HEK293T (cell line): ENCODE measurements around the gene ABCA3.

Experiments used
- CTCF ChIA-PET: fragments of 350-600 bp; formaldehyde crosslinking; extraction: SDS; loops from one replicate; lab custom pipeline; 2021; ENCODE audit warnings: antibody characterized with exemption, inconsistent platforms; lab: Yijun Ruan, JAX
- POLR2A ChIA-PET: fragments of 350-600 bp; formaldehyde crosslinking; extraction: SDS; loops from one replicate; lab custom pipeline; 2020; ENCODE audit warnings: antibody characterized with exemption, inconsistent platforms; lab: Yijun Ruan, JAX
- DNase-seq: peaks from one replicate; pipeline ENCODE4 v3.0.0; 2012; ENCODE audit warnings: mixed read lengths; ENCODE audit errors: extremely low spot score
- ARNT ChIP-seq: fragments of 450-650 bp; IDR thresholded peaks from 2 replicates; pipeline ENCODE4 v1.6.1; 2017; ENCODE audit warnings: mild to moderate bottlenecking
- BHLHE40 ChIP-seq: fragments of 450-650 bp; IDR thresholded peaks from 2 replicates; pipeline ENCODE4 v1.6.1; 2016; ENCODE audit warnings: mild to moderate bottlenecking, moderate library complexity, borderline replicate concordance
- CTBP1 ChIP-seq: fragments of 450-650 bp; IDR thresholded peaks from 2 replicates; pipeline ENCODE4 v1.6.1; 2016; ENCODE audit warnings: borderline replicate concordance
- ELF4 ChIP-seq: fragments of 450-650 bp; IDR thresholded peaks from 2 replicates; pipeline ENCODE4 v1.6.1; 2017; ENCODE audit warnings: antibody characterized with exemption
- FOXA1 ChIP-seq: fragments of 450-650 bp; IDR thresholded peaks from 2 replicates; pipeline ENCODE4 v1.6.1; 2016; ENCODE audit warnings: mild to moderate bottlenecking
- FOXK2 ChIP-seq: fragments of 450-650 bp; IDR thresholded peaks from 2 replicates; pipeline ENCODE4 v1.6.1; 2016; ENCODE audit warnings: mild to moderate bottlenecking
- FOXM1 ChIP-seq: fragments of 450-650 bp; IDR thresholded peaks from 2 replicates; pipeline ENCODE4 v1.6.1; 2017; ENCODE audit warnings: mild to moderate bottlenecking, borderline replicate concordance
- HDGF ChIP-seq: fragments of 450-650 bp; IDR thresholded peaks from 2 replicates; pipeline ENCODE4 v1.6.1; 2017; ENCODE audit warnings: antibody characterized with exemption, borderline replicate concordance
- L3MBTL2 ChIP-seq: fragments of 450-650 bp; conservative IDR thresholded peaks from 2 replicates; pipeline ENCODE4 v1.6.1; 2016; ENCODE audit warnings: mild to moderate bottlenecking
- LEF1 ChIP-seq: fragments of 450-650 bp; IDR thresholded peaks from 2 replicates; pipeline ENCODE4 v1.6.1; 2017; ENCODE audit warnings: mild to moderate bottlenecking, borderline replicate concordance
- NFRKB ChIP-seq: fragments of 450-650 bp; IDR thresholded peaks from 2 replicates; pipeline ENCODE4 v1.6.1; 2016; ENCODE audit warnings: mild to moderate bottlenecking, moderate library complexity
- SP1 ChIP-seq: fragments of 450-650 bp; IDR thresholded peaks from 2 replicates; pipeline ENCODE4 v1.6.1; 2017
- SUZ12 ChIP-seq: fragments of 450-650 bp; IDR thresholded peaks from 2 replicates; pipeline ENCODE4 v1.6.1; 2016; ENCODE audit warnings: mild to moderate bottlenecking
- TARDBP ChIP-seq: fragments of 450-650 bp; IDR thresholded peaks from 2 replicates; pipeline ENCODE4 v1.6.1; 2016
- ZNF384 ChIP-seq: fragments of 450-650 bp; IDR thresholded peaks from 2 replicates; pipeline ENCODE4 v1.6.1; 2016
- TF ChIP-seq, protein P1 (sequence below): fragments of 450-650 bp; IDR thresholded peaks from 2 replicates; pipeline ENCODE4 v1.6.1; 2016

The ABCA3 gene

DNA sequence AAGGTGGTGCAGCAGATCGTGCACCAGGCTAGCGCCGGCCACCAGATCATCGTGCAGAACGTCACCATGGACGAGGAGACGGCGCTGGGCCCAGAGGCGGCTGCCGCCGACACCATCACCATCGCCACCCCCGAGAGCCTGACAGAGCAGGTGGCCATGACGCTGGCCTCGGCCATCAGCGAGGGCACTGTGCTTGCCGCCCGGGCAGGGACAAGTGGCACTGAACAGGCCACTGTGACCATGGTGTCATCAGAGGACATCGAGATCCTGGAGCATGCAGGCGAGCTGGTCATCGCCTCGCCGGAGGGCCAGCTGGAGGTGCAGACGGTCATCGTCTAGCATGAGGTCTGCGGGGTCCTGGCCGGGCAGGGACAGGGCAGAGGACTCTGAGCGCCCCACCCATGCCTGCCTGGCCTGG is 105.3 kb downstream of the ABCA3 start:
- POLR2A ChIA-PET: no interaction called here
- CTCF ChIA-PET: no interaction called here
- no peak for DNase-seq
- TF ChIP-seq SUZ12 (no peak), ZNF384 (no peak), SP1 (no peak), FOXK2 (no peak), HDGF (no peak), FOXA1 (no peak), ARNT (no peak), TARDBP (no peak), FOXM1 (no peak), CTBP1 (no peak), LEF1 (no peak), BHLHE40 (no peak)
- TF ChIP-seq, protein P1, sequence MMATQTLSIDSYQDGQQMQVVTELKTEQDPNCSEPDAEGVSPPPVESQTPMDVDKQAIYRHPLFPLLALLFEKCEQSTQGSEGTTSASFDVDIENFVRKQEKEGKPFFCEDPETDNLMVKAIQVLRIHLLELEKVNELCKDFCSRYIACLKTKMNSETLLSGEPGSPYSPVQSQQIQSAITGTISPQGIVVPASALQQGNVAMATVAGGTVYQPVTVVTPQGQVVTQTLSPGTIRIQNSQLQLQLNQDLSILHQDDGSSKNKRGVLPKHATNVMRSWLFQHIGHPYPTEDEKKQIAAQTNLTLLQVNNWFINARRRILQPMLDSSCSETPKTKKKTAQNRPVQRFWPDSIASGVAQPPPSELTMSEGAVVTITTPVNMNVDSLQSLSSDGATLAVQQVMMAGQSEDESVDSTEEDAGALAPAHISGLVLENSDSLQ: no peak

DNA sequence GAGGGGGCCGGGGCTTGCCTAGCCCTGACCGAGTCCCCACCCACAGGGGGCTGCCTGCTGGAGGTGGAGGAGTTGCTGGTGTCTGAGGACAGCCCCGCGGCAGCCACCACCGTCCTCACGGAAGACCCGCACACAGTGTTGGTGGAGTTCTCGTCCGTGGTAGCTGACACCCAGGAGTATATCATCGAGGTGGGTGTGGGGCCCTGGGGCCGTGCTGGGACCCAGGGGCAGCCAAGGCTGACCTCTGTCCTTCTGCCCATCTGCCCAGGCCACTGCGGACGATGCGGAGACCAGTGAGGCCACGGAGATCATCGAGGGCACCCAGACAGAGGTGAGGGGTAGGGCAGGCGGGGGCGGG is 105.7 kb downstream of the ABCA3 start:
- no peak for DNase-seq
- POLR2A ChIA-PET: no interaction called here
- TF ChIP-seq HDGF (no peak), TARDBP (no peak), FOXA1 (no peak), FOXM1 (no peak), ARNT (no peak), ZNF384 (no peak), FOXK2 (no peak), BHLHE40 (no peak), ELF4 (no peak), CTBP1 (no peak)
- CTCF ChIA-PET: no interaction called here

DNA sequence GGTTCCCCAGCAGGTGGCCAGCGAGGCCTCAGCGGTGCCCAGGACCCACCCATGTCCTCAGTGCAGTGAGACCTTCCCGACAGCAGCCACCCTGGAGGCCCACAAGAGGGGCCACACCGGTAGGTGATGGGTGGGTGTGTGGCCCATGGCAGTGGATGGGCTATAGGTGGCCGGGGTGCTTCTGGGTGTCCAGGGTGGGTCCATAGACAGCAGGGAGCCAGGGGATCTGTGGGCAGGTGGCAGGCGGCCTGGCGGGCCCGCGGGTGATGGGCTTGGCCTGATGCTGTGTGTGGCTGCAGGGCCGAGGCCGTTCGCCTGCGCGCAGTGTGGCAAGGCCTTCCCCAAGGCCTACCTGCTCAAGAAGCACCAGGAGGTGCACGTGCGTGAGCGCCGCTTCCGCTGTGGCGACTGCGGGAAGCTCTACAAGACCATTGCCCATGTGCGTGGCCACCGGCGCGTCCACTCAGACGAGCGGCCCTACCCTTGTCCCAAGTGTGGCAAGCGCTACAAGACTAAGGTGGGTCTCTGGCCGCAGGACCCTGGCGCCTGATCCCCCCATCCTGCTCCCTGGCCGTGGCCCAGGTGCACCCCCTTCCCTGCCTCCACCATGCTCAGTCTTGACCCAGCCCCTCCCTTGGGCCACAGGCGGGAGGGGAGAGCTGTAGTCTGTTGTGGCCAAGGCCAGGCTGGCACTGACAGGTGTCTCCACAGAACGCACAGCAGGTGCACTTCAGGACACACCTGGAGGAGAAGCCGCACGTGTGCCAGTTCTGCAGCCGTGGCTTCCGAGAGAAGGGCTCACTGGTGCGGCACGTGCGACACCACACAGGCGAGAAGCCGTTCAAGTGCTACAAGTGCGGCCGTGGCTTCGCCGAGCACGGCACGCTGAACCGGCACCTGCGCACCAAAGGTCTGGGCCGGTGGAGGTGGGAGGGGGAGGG is 106.4 kb downstream of the ABCA3 start:
- CTCF ChIA-PET: no interaction called here
- POLR2A ChIA-PET: no interaction called here
- DNase-seq: no peak
- TF ChIP-seq FOXK2: no peak
- TF ChIP-seq LEF1: no peak
- no peak for TF ChIP-seq L3MBTL2
- TF ChIP-seq CTBP1: no peak
- TF ChIP-seq TARDBP: no peak
- TF ChIP-seq HDGF: no peak
- TF ChIP-seq FOXA1: no peak
- no peak for TF ChIP-seq NFRKB
- TF ChIP-seq, protein P1: no peak
- no peak for TF ChIP-seq FOXM1
- TF ChIP-seq SP1: no peak
- no peak for TF ChIP-seq ZNF384
- no peak for TF ChIP-seq ARNT
- TF ChIP-seq SUZ12: no peak
- no peak for TF ChIP-seq BHLHE40
- TF ChIP-seq ELF4: no peak

DNA sequence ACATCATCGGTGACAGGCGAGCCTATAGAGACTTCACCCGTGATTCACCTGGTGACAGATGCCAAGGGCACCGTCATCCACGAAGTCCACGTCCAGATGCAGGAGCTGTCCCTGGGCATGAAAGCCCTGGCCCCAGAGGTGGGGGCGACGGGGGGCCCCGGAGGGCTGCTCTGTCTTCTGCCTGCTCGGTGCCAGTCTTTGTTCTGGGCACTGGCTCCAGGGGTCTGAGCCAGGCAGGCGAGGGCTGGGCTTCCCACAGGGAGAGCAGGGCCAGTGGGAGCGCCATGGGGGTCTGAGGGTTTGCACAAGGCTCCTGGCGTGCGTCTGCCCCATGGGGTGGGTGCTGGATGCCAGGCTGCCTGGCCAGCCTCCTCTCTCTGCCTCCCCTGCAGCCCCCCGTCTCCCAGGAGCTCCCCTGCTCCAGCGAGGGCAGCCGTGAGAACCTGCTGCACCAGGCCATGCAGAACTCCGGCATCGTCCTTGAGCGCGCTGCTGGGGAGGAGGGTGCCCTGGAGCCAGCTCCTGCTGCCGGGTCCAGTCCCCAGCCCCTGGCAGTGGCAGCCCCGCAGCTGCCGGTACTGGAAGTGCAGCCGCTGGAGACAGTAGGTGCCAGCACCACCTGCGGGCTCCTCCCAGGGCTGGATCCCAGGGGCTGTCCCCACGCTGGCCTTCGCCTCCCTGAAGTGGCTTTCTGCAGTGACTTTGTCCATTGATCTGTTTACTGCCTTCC is 107.3 kb downstream of the ABCA3 start:
- DNase-seq: no peak
- CTCF ChIA-PET: no interaction called here
- POLR2A ChIA-PET: no interaction called here
- TF ChIP-seq TARDBP (no peak), BHLHE40 (no peak), ELF4 (no peak), SUZ12 (no peak), FOXK2 (no peak), FOXM1 (no peak), ZNF384 (no peak), FOXA1 (no peak), HDGF (no peak), SP1 (no peak), NFRKB (no peak), ARNT (no peak), LEF1 (no peak), CTBP1 (no peak), L3MBTL2 (no peak)
- TF ChIP-seq, protein P1: no peak

DNA sequence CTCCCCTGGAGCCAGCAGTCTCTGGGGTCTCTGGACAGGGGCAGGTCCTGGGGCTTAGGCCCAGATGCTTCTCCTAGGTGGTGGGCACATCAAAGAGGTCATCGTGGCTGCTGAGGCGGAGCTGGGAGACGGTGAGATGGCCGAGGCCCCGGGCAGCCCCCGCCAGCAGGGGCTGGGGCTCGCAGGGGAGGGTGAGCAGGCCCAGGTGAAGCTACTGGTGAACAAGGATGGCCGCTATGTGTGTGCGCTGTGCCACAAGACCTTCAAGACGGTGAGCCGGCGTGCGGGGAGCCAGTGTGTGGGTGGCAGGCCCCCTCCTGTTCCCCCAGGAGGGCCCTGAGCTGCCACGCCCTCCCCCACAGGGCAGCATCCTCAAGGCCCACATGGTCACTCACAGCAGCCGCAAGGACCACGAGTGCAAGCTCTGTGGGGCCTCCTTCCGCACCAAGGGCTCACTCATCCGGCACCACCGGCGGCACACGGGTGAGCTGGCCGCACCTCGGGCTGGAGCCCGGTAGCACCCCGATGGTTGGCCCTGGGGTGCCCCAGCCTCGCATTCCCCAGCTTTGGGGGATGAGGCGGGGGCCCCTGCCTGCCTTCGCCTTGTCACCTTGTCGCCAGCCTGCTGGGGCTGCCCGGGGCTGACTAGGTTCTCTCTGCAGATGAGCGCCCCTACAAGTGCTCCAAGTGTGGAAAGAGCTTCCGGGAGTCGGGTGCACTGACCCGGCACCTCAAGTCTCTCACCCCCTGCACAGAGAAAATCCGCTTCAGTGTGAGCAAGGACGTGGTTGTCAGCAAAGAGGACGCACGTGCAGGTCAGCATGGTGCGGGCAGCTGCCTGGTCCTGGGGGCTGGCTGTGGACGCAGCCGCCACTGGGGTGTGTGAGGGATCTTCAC is 108.2 kb downstream of the ABCA3 start:
- no peak for DNase-seq
- CTCF ChIA-PET: no interaction called here
- POLR2A ChIA-PET: interaction anchor here (1.4 kb wide), 1 partner anchor 267 kb away, joined by 3 read pairs; the partner anchor contains the start of gene RPS2
- TF ChIP-seq ELF4 (no peak), NFRKB (no peak), ARNT (no peak), BHLHE40 (no peak), FOXM1 (no peak), LEF1 (no peak), TARDBP (no peak), L3MBTL2 (no peak), CTBP1 (no peak), FOXA1 (no peak), SUZ12 (no peak), SP1 (no peak), HDGF (no peak), FOXK2 (no peak), ZNF384 (no peak)
- TF ChIP-seq, protein P1: no peak
